DMS53 treated with DMSO at 0.1 percent for 48 hours (cell line): ENCODE data around the gene PACSIN1.

Experiments
- DNase-seq: peaks from one replicate; lab custom pipeline; 2025; ENCODE audit not compliant: unreplicated experiment; lab: John Stamatoyannopoulos, UW

The PACSIN1 gene

GRCh38 chr6:34578445-34579262, 112.8 kb downstream of the PACSIN1 start:
- DNase-seq: no peak

- DNase-seq: no peak
These were observed 115.1 kb downstream of the PACSIN1 start for GRCh38 chr6:34580707-34581560.

DNA sequence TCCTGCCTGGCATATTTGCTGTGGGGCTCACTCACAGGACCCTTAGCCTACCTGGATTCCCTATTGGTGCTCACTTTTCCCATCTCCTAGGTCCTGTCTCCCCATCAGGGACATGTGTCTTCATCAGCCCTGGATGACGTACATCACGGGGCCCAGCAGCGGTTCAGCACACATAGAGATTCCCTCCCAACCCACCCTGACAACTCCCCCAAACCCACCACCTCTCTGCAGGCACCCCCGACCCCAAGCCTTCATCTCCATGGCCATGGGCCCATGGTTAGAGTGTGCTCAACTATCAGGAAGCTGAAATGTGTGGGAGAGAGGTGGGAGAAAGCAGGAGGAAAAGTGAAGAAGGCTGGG, 115.7 kb downstream of the PACSIN1 start:
- no peak for DNase-seq

- DNase-seq: no peak
These were observed 117.6 kb downstream of the PACSIN1 start for GRCh38 chr6:34583461-34583860.

DNA sequence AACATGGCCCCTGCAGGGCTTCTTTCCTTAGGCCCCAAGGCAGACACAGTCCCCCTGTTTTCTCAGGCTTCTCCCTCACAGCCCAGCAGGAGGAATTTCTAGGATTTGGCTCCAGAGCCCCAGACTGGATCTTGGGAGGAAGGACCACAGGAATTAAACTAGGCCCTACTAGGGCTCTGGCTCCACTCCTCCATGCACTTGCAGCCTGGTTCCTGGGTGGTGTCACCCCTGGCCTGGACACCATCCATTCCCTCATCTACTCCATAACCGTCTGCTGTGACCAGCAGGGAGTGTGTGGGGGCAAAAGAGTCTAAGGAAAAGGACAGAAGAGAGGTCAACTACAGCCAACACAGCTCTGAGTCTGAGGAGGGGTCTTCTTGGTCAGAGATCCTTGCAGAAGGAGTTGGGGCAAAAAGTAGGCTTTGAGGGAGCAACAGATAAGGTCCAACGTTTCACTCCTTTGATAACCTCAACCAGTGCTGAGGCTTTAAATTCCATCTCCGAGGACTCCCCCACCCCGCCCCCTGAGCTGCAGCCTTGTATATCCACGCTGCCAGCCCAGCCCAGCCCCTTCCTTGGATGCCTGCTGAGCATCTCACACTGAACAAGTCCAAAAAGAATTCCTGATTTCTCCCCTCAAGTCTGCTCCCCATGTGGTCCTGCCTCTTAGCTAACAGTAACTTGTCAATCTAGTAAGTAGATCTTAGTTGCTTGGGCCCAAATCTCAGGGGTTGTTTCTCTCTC, 118.2 kb downstream of the PACSIN1 start:
- no peak for DNase-seq

DNA sequence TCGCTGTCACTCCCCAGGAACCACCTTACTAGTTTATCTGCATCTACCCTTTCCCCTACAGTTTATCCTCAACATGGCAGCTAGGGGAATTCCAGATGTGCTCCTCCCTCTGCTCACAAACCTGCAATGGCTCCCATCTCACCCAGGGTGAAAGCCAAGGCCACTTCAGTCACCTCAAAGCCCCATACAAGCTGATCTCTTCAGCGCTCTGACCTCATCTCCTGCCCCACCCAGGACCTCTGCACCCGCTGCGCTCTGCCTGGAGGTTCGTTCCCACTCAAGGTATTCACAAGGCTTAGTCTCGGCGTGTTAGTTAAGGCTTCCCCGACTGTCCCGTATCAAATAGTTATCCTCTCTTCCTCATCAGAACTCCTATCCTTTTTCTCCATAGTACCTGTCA, 118.8 kb downstream of the PACSIN1 start:
- DNase-seq: no peak
